ENCODE data around the gene COP1. TPM values are rescaled to one million over a fixed set of nuclear protein-coding genes. Genes with fewer than 3 reads are reported as not detected.

The COP1 gene
- total RNA-seq, 2 donors from 2014 or later = 52.2 to 70.7 TPM

DNA sequence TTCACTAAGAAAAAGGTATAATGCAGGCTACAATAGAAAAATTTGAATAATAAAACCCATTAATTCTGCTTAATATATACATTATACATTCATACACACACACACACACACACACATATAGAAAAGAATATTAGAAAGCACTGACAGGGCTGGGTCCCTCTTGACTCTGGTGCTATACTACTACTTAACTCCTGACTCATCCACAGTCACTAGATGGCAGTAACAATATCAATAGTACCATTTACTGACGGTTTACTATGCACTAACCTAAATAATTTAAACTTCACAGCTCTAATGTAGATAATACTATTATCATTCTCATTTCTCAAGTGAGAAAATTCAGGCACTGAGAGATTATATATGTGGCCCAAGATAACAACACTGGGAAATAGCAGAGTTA lies 87.5 kb downstream of the COP1 start:
- DNase-seq = no peak
- Histone ChIP-seq H3K4me3 (no peak overlapping the region), H3K36me3 (no peaks in the 10 kb centered on the region), H3K9ac (ENCODE audit: low read depth in 2 of 2, low read length in 2 of 2) (no peak overlapping the region), H3K4me1 (no peaks in the 10 kb centered on the region), H3K9me3 (no peaks in the 10 kb centered on the region), H3K27me3 (no peaks in the 10 kb centered on the region), H3K27ac (no peak overlapping the region)
- intact Hi-C loops (cut with DNase I) = no loop called here
- TF ChIP-seq CTCF (IDR thresholded peaks at IDR 0.05) = no peak

GRCh38 chr1:176118985-176119384 lies 88.1 kb downstream of the COP1 start:
- intact Hi-C loops (cut with DNase I) = no loop called here
- Histone ChIP-seq H3K27me3 (no peaks in the 10 kb centered on the region), H3K4me3 (no peak overlapping the region), H3K27ac (no peak overlapping the region), H3K4me1 (no peaks in the 10 kb centered on the region), H3K9me3 (no peaks in the 10 kb centered on the region), H3K36me3 (no peaks in the 10 kb centered on the region), H3K9ac (ENCODE audit: low read depth in 2 of 2, low read length in 2 of 2) (no peak overlapping the region)
- no peak for TF ChIP-seq CTCF (IDR thresholded peaks at IDR 0.05)
- DNase-seq = no peak

DNA sequence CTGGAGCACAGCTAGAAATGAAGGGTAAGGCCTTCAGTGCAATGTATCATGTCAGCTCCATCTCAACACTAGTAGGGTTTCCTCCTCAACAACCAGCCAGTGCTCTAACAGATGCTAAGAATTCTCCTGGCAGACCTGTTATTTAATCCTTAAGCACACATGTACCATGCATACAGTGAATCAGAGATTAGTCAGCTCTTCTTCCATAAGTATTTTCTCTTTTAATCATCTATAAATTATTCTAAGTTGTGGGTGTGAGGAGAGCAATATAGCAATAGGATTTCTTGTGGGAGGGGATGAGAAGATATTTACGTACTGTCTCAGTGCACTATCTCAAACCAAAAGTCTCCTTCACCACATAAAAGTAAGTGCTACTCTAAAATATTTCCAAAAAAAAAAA lies 95.3 kb downstream of the COP1 start:
- Histone ChIP-seq H3K9ac (ENCODE audit: low read depth in 2 of 2, low read length in 2 of 2) (no peak overlapping the region), H3K9me3 (no peaks in the 10 kb centered on the region), H3K4me1 (no peaks in the 10 kb centered on the region), H3K27ac (no peak overlapping the region), H3K4me3 (no peak overlapping the region), H3K27me3 (no peaks in the 10 kb centered on the region), H3K36me3 (no peaks in the 10 kb centered on the region)
- no peak for TF ChIP-seq CTCF (IDR thresholded peaks at IDR 0.05)
- intact Hi-C loops (cut with DNase I) = no loop called here
- no peak for DNase-seq

- H3K4me1 ChIP-seq = no peaks in the 10 kb centered on the region
- no peak overlapping the region for H3K4me3 ChIP-seq
- intact Hi-C loops (cut with DNase I) = no loop called here
- no peak for TF ChIP-seq CTCF (IDR thresholded peaks at IDR 0.05)
- H3K9ac ChIP-seq (ENCODE audit: low read depth in 2 of 2, low read length in 2 of 2) = no peak overlapping the region
- no peaks in the 10 kb centered on the region for H3K36me3 ChIP-seq
- DNase-seq = no peak
- H3K9me3 ChIP-seq = no peaks in the 10 kb centered on the region
- H3K27ac ChIP-seq = no peak overlapping the region
- no peaks in the 10 kb centered on the region for H3K27me3 ChIP-seq
Observed at GRCh38 chr1:176110203-176110602, 96.9 kb downstream of the COP1 start.

DNA sequence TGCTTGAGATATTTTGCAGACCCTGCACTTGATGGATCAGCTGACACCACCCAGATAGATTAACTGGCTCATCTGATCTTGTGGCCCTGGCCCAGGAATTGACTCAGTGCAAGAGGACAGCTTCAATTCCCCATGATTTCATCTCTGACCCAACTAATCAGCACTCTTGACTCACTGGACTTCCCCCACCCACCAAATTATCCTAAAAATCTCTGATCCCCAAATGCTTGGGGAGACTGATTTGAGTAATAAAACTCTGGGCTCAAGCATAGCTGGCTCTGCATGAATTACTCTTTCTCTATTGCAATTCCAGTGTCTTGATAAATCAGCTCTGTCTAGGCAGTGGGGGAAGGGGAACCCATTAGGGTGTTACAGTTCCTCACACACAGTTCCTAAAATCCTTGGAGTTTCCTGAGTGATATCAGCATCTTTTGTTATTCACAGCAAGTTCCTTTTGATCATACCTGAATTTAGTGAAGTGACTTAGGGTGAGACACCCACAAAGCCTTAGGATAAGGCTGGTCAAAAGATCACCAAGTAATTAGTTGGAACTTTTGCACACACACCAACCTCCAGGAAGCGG lies 104.2 kb downstream of the COP1 start:
- H3K4me1 ChIP-seq = no peaks in the 10 kb centered on the region
- intact Hi-C loops (cut with DNase I) = no loop called here
- H3K4me3 ChIP-seq = no peak overlapping the region
- no peak for DNase-seq
- H3K9me3 ChIP-seq = no peaks in the 10 kb centered on the region
- H3K36me3 ChIP-seq = peaks cover 6% of the 10 kb centered on the region
- no peak overlapping the region for H3K27ac ChIP-seq
- no peaks in the 10 kb centered on the region for H3K27me3 ChIP-seq
- H3K9ac ChIP-seq (ENCODE audit: low read depth in 2 of 2, low read length in 2 of 2) = no peak overlapping the region
- no peak for TF ChIP-seq CTCF (IDR thresholded peaks at IDR 0.05)

Data from colonic mucosa (tissue), 4 donors.